GM18868 (cell line): ENCODE measurements around the gene KLHL22.
"Not testable (repeated sequence)": the region's sequence is repeated elsewhere in the genome, so short reads cannot be mapped to it uniquely, and the experiment has no call there.

Experiments
- ATAC-seq: cut with Tn5 transposase; IDR thresholded peaks from one replicate; pipeline ENCODE4 v1.9.1; 2021; ENCODE audit warnings: mild to moderate bottlenecking, moderate library complexity; ENCODE audit not compliant: unreplicated experiment

KLHL22 gene, protein sequence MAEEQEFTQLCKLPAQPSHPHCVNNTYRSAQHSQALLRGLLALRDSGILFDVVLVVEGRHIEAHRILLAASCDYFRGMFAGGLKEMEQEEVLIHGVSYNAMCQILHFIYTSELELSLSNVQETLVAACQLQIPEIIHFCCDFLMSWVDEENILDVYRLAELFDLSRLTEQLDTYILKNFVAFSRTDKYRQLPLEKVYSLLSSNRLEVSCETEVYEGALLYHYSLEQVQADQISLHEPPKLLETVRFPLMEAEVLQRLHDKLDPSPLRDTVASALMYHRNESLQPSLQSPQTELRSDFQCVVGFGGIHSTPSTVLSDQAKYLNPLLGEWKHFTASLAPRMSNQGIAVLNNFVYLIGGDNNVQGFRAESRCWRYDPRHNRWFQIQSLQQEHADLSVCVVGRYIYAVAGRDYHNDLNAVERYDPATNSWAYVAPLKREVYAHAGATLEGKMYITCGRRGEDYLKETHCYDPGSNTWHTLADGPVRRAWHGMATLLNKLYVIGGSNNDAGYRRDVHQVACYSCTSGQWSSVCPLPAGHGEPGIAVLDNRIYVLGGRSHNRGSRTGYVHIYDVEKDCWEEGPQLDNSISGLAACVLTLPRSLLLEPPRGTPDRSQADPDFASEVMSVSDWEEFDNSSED

DNA sequence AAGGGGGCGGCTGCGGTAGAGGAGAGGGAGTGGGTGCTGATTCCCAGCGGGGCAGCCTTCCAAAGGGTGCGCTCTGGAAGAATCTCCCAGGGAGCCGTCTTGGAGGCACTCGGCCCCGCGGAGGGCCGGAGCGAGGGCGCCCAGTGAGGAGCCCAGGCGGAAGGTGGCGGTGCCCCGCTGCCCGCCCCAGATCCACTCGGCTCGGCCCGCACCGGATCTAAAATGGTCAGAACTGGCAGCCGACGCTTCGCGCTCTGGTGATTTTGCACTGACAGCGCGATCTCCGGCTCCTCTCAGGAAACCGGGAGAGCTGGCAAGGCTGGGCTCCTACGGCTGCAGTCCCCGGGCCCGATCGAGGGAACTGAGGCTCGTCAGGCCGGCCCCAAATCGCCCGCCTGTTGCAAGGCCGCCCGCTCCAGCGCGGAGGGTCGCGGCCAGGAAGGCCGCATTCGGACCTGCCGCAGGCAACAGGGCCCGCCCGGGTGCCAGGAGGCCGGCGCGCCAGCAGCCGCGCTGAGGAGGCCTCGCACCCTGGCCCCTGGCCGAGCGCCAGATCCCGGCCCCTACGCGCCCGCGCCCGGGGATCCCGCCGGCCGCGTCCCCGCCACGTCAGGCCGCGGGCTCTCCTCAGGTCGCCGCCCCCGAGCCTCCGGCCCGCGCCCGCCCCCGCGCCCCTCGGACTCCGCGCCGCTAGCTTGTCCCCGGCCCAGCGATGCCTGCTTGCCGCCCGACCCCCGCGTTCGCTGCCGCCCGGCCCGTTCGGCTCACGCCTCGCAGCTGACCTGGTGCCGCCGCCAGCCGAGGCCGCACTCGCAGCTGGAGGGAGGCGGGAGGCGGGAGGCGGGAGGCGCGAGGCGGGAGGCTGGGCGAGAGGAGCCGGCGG lies at the start of gene KLHL22:
TSS of gene KLHL22 (minus strand) at position 818 of the 883 bp plus-strand sequence. CDS start 6,584 bp downstream, outside the sequence.
- ATAC-seq = peak; percentile 38

- not testable (repeated sequence) for ATAC-seq
Observed at GRCh38 chr22:20545318-20545634, 49.7 kb upstream of the KLHL22 start.

- no peak for ATAC-seq
Observed at GRCh38 chr22:20542736-20543135, 47.1 kb upstream of the KLHL22 start.

DNA sequence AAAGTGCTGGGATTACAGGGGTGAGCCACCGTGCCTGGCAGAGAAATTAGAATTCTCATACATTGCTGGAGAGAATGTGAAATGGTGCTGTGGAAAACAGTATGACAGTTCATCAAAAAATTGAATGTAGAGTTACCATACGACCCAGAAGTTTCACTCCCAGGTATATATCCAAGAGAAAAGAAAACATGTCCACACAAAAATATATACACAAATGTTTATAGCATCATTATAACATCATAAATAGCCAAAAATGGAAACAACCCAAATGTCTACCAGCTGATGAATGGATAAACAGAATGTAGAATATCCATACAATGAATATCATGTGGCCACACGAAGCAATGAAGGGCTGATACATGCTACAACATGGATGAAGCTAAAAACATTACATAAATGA lies 46.5 kb upstream of the KLHL22 start:
- no peak for ATAC-seq

DNA sequence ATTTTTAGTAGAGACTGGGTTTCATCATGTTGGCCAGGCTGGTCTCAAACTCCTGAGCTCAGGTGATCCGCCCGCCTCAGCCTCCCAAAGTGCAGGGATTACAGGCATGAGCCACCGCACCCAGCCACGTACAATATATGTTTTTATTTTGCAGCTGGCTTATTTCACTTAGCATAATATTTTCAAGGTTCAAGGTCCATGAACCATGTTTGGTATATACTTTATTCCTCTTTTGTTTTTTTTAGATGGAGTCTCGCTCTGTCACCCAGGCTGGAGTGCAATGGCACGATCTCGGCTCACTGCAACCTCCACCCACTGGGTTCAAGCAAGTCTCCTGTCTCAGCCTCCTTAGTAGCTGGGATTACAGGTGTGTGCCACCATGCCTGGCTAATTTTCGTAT lies 43.3 kb upstream of the KLHL22 start:
- not testable (repeated sequence) for ATAC-seq

DNA sequence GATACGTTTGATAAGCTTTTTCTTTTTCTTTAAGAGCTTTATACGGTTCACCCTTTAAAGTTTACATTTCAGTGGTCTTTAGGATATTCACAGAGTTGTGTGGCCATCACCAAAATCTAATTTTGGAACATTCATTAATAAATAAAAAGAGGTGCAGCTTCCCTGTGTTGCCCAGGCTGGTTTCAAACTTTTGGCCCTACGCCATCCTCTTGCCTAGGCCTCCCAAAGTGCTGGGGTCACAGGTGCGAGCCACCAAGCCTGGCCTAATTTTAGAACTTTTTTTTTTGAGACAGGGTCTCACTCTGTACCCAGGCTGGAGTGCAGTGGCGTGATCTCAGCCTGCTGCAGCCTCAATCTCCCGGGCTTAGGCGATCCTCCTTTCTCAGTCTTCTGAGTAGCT lies 42.4 kb upstream of the KLHL22 start:
- ATAC-seq = no peak

GRCh38 chr22:20537325-20537756 lies 41.7 kb upstream of the KLHL22 start:
- no peak for ATAC-seq

- no peak for ATAC-seq
Observed at GRCh38 chr22:20536590-20537324, 41.2 kb upstream of the KLHL22 start.

- no peak for ATAC-seq
Observed at GRCh38 chr22:20533879-20534265, 38.3 kb upstream of the KLHL22 start.

DNA sequence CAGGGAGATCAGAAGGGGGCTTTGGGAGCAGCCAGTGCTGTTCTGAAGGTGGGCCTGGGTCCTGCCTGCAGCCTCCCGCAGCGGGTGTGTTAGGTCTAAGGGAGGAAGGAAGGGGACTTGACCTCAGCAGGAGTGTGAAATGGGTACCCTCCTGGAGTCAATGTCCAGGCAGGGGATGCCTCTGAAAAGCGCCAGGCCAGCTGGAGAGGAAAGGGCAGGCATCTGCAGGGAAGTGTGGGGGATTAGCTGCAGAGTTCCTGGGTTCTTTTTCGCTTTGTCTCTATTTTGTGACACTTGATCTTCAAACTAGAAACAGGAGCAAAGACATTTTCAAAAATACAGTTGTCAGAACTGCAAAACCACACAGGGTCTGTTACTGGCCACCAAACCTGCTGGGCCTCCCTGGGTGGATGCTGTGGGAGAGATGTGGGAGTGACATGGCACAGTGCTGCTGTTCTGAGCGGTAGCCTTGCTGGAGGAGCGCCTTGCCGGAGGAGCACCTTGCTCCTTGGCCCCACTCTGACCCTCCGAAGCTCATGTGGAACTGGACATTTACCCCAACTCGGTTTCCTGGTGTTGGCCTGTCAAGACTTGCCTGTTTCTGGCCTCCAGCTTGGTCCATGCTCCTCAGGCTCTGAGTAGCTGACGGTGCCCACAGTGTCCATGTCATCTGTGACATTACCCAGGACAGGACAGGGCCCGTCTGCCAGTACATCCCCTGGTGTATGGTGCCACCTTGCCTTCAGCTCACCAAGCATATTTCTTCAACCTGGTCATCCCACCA lies 37.7 kb upstream of the KLHL22 start:
- no peak for ATAC-seq

DNA sequence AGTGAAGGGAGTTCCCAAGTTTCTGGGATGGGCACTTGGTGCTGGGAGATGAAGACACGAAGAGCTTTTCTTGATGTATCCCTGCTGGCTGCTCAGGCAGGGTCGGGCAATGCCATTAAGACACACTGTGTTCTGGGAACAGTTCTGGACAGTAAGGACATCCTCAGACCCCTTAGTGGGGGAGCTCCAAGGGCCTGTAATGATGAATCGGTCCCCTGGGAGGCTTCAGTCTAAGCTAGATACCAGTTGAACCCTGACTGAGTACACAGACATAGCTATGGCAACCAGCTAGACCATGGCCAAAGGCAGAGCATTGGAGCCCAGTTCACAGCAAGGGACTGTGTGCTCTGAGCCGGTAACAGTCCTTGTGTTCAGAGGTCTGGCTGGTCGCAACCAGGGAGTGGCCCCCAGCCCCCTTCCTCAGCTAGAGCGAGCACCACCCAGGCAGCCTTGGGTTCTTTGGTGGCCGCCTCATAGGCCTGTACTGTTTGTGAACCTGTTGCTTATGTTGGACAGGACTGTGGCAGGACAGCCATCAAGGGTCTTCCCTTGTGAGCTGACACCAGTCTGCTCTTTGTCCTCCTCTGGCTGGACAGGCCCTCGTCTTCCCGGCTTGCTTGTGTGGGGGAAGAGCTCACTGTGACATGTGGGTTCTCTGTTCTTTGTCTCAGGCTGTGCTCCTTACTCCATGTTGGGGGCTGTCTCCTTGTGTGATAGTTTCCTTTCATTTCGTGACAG lies 36.8 kb upstream of the KLHL22 start:
- ATAC-seq = no peak

- no peak for ATAC-seq
Observed at GRCh38 chr22:20531404-20532201, 36.0 kb upstream of the KLHL22 start.

- ATAC-seq = no peak
Observed at GRCh38 chr22:20531154-20531403, 35.5 kb upstream of the KLHL22 start.

- ATAC-seq = no peak
Observed at GRCh38 chr22:20530368-20531153, 35.0 kb upstream of the KLHL22 start.

- no peak for ATAC-seq
Observed at GRCh38 chr22:20528405-20528978, 32.9 kb upstream of the KLHL22 start.

GRCh38 chr22:20526628-20527355 lies 31.2 kb upstream of the KLHL22 start:
- no peak for ATAC-seq

- no peak for ATAC-seq
Observed at GRCh38 chr22:20526305-20526627, 30.7 kb upstream of the KLHL22 start.
